NCI-H2029 (cell line): ENCODE measurements around the gene RSPRY1.
A peak's percentile ranks its signal among the peaks of the same experiment; 100 is the strongest.
"Not testable (repeated sequence)": the region's sequence is repeated elsewhere in the genome, so short reads cannot be mapped to it uniquely, and the experiment has no call there.

Experiments
- DNase-seq: peaks from one replicate; lab custom pipeline; 2025; lab: John Stamatoyannopoulos, UW

Gene RSPRY1

GRCh38 chr16:57271867-57272495 lies 85.9 kb downstream of the RSPRY1 start:
- no peak for DNase-seq

- DNase-seq: no peak
Measured at GRCh38 chr16:57273359-57273758, 87.2 kb downstream of the RSPRY1 start.

GRCh38 chr16:57273826-57274225 lies 87.7 kb downstream of the RSPRY1 start:
- DNase-seq: no peak

- DNase-seq: not testable (repeated sequence)
Measured at GRCh38 chr16:57275946-57276345, 89.8 kb downstream of the RSPRY1 start.

GRCh38 chr16:57276596-57276995 lies 90.5 kb downstream of the RSPRY1 start:
- DNase-seq: no peak

GRCh38 chr16:57277586-57277985 lies 91.5 kb downstream of the RSPRY1 start:
- DNase-seq: peak; percentile 32

GRCh38 chr16:57278494-57278893 lies 92.4 kb downstream of the RSPRY1 start:
- DNase-seq: no peak

GRCh38 chr16:57279780-57280638 lies 93.9 kb downstream of the RSPRY1 start:
- DNase-seq: no peak

- no peak for DNase-seq
Measured at GRCh38 chr16:57281791-57282190, 95.7 kb downstream of the RSPRY1 start.

GRCh38 chr16:57282510-57283213 lies 96.5 kb downstream of the RSPRY1 start:
- no peak for DNase-seq

- no peak for DNase-seq
Measured at GRCh38 chr16:57283214-57283958, 97.3 kb downstream of the RSPRY1 start.

- DNase-seq: no peak
Measured at GRCh38 chr16:57283959-57284208, 97.8 kb downstream of the RSPRY1 start.

GRCh38 chr16:57284209-57284951 lies 98.3 kb downstream of the RSPRY1 start, which contains the start of gene PLLP:
Gene PLLP (minus strand): TSS chr16:57284672. CDS start chr16:57284540, 132 bp downstream.
- peak; percentile 41 for DNase-seq

- DNase-seq: no peak
Measured at GRCh38 chr16:57284952-57285363, 98.8 kb downstream of the RSPRY1 start.

GRCh38 chr16:57285379-57285778 lies 99.2 kb downstream of the RSPRY1 start:
- no peak for DNase-seq

GRCh38 chr16:57289391-57290257 lies 103.5 kb downstream of the RSPRY1 start:
- no peak for DNase-seq
